H7 (cell line): ENCODE measurements around the gene CTNNA3. TPM values are rescaled to one million over a fixed set of nuclear protein-coding genes. Genes with fewer than 3 reads are reported as not detected.
"Not testable (repeated sequence)": the region's sequence is repeated elsewhere in the genome, so short reads cannot be mapped to it uniquely, and the experiment has no call there.

ENCODE experiments used
- DNase-seq: peaks from one replicate; pipeline ENCODE4 v3.0.0; 2012
- H3K27me3 ChIP-seq: 2 replicates; pipeline ENCODE4 v1.6.0; 2011; ENCODE audit warnings: mild to moderate bottlenecking, low read length; ENCODE audit not compliant: control insufficient read depth, insufficient read depth
- H3K36me3 ChIP-seq: replicated peaks from 2 replicates; pipeline ENCODE4 v1.5.1; 2011; ENCODE audit warnings: low read length; ENCODE audit not compliant: control insufficient read depth, insufficient read depth
- H3K4me3 ChIP-seq: 2 replicates; pipeline ENCODE4 v1.5.1; 2011; ENCODE audit warnings: low read depth, mild to moderate bottlenecking, control low read depth, low read length, moderate library complexity; ENCODE audit not compliant: insufficient read depth
- total RNA-seq: library from RNA; depleted of rRNA; stranded (reverse); fragments of >200 nt; shearing (Covaris generic); gene quantifications from 2 replicates; pipeline ENCODE4 v1.2.3, GENCODE V29; 2014

CTNNA3 gene
- total RNA-seq, 1 experiment from 2014 or later: 10.6 TPM

DNA sequence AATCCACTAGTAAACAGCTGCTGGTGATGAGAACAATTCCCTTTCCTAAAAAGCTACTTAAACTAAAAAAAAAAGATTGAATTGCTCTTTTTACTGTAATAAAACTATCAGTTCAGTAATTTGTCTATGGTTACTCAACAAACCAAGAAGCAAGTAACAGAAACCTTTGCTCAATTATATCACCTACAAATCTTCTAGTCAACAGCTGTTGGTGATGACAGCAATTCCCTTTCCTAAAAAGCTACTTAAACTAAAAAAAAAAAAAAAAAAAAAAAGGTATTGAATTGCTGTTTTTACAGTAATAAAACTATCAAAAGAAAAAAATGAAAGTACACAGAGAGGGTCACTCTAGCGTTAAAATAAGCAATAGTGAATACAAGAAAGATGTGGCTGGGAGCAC, 158.1 kb downstream of the CTNNA3 start:
- H3K27me3 ChIP-seq: no peaks in the 10 kb centered on the region
- DNase-seq: no peak
- H3K36me3 ChIP-seq: no peaks in the 10 kb centered on the region
- H3K4me3 ChIP-seq: no peak overlapping the region

- H3K4me3 ChIP-seq: no peak overlapping the region
- DNase-seq: no peak
- no peaks in the 10 kb centered on the region for H3K27me3 ChIP-seq
- H3K36me3 ChIP-seq: no peaks in the 10 kb centered on the region
Observed at GRCh38 chr10:67533376-67533775, 162.6 kb downstream of the CTNNA3 start.

DNA sequence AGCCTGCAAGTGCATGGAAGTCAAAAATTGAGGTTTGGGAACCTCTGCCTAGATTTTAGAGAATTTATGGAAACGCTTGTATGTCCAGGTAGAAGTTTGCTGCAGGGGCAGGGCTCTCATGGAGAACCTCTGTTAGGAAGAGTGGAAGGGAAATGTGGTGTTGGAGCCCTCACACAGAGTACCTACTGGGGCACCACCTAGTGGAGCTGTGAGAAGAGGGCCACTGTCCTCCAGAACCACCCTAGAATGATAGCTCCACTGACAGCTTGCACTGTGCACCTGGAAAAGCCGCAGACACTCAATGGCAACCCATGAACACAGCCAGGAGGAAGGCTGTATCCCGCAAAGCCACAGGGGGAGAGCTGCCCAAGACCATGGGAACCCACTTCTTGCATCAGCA, 165.0 kb downstream of the CTNNA3 start:
- H3K36me3 ChIP-seq, H3K27me3 ChIP-seq, H3K4me3 ChIP-seq, DNase-seq: not testable (repeated sequence)

DNA sequence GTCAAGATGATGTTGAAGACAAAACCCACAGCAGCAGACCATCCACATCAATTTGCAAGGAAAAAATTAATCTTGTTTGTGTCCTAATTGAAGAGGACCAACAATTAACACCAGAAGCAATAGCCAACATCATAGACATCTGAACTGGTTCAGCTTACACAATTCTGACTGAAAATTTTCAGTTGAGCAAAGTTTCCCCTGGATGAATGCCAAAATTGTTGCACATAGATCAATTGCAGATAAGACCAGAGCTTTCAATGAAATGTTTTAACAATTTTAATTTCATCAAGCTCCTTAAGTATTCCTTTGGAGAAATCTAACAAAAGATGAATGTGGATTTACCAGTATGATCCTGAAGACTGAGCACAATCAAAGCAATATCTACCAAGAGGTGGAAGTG, 168.6 kb downstream of the CTNNA3 start:
- Histone ChIP-seq H3K4me3 (no peak overlapping the region), H3K36me3 (no peaks in the 10 kb centered on the region), H3K27me3 (no peaks in the 10 kb centered on the region)
- DNase-seq: no peak

GRCh38 chr10:67521546-67521945, 174.4 kb downstream of the CTNNA3 start:
- Histone ChIP-seq H3K36me3 (no peaks in the 10 kb centered on the region), H3K4me3 (no peak overlapping the region), H3K27me3 (no peaks in the 10 kb centered on the region)
- DNase-seq: no peak

DNA sequence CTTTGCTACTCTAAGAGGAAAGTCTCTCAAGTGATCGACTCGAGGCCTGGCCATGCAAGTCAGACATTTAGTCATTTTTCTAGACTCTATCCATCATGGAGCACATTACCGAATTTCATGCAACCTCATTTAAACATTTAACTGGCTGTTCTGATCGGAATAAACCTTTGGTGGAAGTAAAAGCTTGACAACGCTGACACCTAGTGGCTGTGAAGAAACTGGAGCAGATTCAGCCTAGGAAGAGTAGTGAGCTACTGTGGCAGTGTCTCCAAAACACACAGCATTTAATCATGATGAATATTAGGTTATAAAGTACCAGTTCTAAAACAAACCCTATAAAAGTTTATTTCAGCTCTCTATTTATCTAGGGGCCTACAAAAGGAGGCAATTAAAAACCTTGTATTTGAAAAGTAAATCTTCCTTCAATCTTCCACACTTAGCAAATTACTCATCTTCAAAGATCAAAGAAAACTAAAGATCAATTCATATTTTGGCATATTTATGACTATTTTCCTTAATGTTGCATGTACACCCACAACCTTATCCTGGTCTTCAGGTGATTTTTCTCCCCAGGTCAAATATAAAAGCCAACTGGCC, 175.0 kb downstream of the CTNNA3 start:
- H3K36me3 ChIP-seq: no peaks in the 10 kb centered on the region
- no peak overlapping the region for H3K4me3 ChIP-seq
- peak; percentile 48 for DNase-seq
- H3K27me3 ChIP-seq: no peaks in the 10 kb centered on the region

GRCh38 chr10:67519434-67519833, 176.6 kb downstream of the CTNNA3 start:
- DNase-seq: no peak
- Histone ChIP-seq H3K4me3 (no peak overlapping the region), H3K27me3 (no peaks in the 10 kb centered on the region), H3K36me3 (no peaks in the 10 kb centered on the region)

DNA sequence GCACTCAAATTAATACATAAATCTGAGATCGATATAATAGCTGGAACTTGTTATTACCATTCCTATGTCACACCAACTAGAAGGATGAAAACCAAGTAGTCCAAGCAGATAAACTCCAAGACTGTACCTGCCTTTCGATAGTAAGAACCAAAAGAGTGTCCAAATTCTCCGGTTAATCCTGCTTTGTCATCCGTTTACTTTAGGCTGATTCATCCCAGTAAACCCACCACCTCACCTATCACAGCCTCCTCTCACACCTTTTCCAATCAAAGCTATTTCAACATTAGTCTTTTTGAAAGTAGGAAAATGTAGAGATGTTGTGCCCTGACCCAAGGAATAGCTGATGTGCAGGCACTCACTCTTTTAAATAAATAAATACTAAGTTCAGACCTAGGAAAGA, 177.2 kb downstream of the CTNNA3 start:
- no peak for DNase-seq
- Histone ChIP-seq H3K27me3 (no peaks in the 10 kb centered on the region), H3K36me3 (no peaks in the 10 kb centered on the region), H3K4me3 (no peak overlapping the region)

GRCh38 chr10:67518043-67518442, 178.0 kb downstream of the CTNNA3 start:
- DNase-seq: no peak
- Histone ChIP-seq H3K27me3 (no peaks in the 10 kb centered on the region), H3K36me3 (no peaks in the 10 kb centered on the region), H3K4me3 (no peak overlapping the region)

DNA sequence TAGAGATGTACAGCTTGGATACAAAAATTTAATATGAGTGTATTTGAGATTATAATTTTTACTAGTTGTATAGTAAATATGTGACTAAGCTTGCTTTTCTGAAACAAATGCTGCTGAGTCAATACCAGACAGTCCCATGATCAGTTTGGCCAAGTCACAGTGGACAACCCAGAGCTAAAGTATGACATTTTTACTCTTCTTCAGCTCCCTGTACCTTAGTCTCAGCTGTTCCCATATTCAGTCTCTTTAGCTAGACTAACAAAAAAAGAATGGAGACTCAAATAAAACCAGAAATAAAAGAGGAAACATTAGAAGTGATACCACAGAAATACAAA, 189.3 kb downstream of the CTNNA3 start:
- H3K4me3 ChIP-seq: no peak overlapping the region

GRCh38 chr10:67506083-67506756, 189.8 kb downstream of the CTNNA3 start:
- DNase-seq: no peak
- Histone ChIP-seq H3K4me3 (no peak overlapping the region), H3K36me3 (no peaks in the 10 kb centered on the region), H3K27me3 (no peaks in the 10 kb centered on the region)

More for the DNA sequence above, 189.3 kb downstream of the CTNNA3 start:
- no peak for DNase-seq
- no peaks in the 10 kb centered on the region for H3K36me3 ChIP-seq
- no peaks in the 10 kb centered on the region for H3K27me3 ChIP-seq

GRCh38 chr10:67492317-67493019, 203.5 kb downstream of the CTNNA3 start:
- no peaks in the 10 kb centered on the region for H3K27me3 ChIP-seq
- no peak overlapping the region for H3K4me3 ChIP-seq
- no peak for DNase-seq
- H3K36me3 ChIP-seq: no peaks in the 10 kb centered on the region

DNA sequence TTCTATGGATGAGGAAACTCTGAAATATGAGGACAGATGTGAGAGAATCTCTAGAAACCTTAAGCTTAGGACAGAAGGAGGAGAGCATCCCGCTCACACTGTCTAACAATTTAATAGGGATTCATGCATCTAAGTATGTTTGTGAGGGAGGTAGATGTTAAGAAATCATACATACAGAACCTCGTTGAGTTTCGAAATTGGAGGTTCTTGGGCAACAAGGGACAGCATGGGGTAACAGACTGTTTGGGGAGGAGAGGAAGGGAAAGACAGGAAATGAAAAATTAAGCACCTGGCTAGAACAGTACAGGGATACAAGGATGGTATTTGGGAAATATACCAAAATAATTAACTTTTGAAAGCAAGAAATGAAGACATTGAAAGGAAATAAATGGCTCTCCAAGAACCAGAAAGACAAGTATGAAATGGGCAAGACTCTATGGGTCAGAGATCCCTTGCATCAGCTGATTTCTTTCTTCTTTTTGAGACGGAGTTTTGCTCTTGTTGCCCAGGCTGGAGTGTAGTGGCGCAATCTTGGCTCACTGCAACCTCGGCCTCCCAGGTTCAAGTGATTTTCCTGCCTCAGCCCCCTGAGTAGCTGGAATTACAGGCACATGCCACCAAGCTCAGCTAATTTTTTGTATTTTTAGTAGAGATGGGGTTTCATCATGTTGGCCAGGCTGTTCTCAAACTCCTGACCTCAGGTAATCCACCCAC, 207.9 kb downstream of the CTNNA3 start:
- Histone ChIP-seq H3K4me3 (no peak overlapping the region), H3K36me3 (no peaks in the 10 kb centered on the region), H3K27me3 (no peaks in the 10 kb centered on the region)
- no peak for DNase-seq

DNA sequence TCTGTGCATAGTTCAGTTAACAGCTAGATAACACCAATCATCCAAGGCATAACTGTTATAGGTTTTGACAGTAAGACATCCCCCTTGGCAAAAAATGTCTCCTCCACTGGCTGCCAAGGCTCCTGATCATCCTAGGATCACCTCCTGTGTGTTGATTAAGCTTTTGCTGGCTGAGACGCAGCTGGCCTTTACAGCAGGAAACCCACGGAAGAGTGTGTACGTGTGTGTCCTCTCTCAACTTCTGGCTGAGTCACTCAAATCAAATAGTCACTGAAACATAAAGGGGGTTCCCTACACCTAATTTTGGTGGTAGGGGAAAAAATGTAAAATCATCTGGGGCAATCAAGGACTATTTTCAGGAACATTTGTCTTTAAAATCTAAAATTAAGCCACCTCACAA, 208.8 kb downstream of the CTNNA3 start:
- Histone ChIP-seq H3K27me3 (no peaks in the 10 kb centered on the region), H3K4me3 (no peak overlapping the region), H3K36me3 (no peaks in the 10 kb centered on the region)
- no peak for DNase-seq

DNA sequence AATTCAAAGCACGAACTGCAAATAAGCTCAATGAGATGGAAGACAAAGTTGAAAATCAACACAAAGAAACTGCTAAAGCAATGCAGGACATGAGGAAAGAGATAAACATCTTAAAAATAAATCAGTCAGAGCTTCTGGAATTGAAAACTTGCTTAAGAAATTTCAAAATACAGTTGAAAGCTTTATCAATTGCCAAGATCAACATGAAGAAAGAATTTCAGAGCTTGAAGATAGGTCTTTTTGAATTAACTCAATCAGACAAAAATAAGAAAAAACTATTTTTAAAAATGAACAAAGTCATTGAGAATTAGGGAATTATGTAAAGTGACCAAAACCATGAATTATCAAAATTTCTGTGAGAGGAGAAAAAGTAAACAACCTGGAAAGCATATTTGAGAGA, 218.1 kb downstream of the CTNNA3 start:
- Histone ChIP-seq H3K27me3 (no peaks in the 10 kb centered on the region), H3K4me3 (no peak overlapping the region), H3K36me3 (no peaks in the 10 kb centered on the region)
- no peak for DNase-seq
